Renal pelvis (tissue), 4 donors: ENCODE results near the gene DHRS2. TPM values are rescaled to one million over a fixed set of nuclear protein-coding genes. Genes with fewer than 3 reads are reported as not detected.

Experiments used
- DNase-seq: peaks from one replicate; pipeline ENCODE4 v3.0.0-alpha.2; 2013
- polyA plus RNA-seq, 3 donors: library from polyadenylated mRNA; unstranded; fragments of 120-200 nt; gene quantifications; one replicate each; pipeline ENCODE4 v1.2.1, GENCODE V29; 2013; ENCODE audit not compliant: insufficient read length in 3 of 3

The DHRS2 gene
- polyA plus RNA-seq, 3 donors, result 50.5 to 67.2 (median 62.0) TPM

- DNase-seq, result no peak
Measured at GRCh38 chr14:23645504-23645811, 9.3 kb downstream of the DHRS2 start.

- DNase-seq, result no peak
Measured at GRCh38 chr14:23645812-23646647, 9.9 kb downstream of the DHRS2 start.

- DNase-seq, result no peak
Measured at GRCh38 chr14:23646648-23647549, 10.7 kb downstream of the DHRS2 start.

GRCh38 chr14:23647619-23648018 lies 11.5 kb downstream of the DHRS2 start:
- no peak for DNase-seq

GRCh38 chr14:23648764-23649460 lies 12.7 kb downstream of the DHRS2 start:
- DNase-seq, result no peak

GRCh38 chr14:23650506-23650905 lies 14.3 kb downstream of the DHRS2 start:
- no peak for DNase-seq

GRCh38 chr14:23653051-23653450 lies 16.9 kb downstream of the DHRS2 start:
- DNase-seq, result no peak

GRCh38 chr14:23654231-23654630 lies 18.1 kb downstream of the DHRS2 start:
- DNase-seq, result no peak

GRCh38 chr14:23657959-23658470 lies 21.9 kb downstream of the DHRS2 start:
- DNase-seq, result no peak

GRCh38 chr14:23660290-23661226 lies 24.4 kb downstream of the DHRS2 start:
- no peak for DNase-seq

GRCh38 chr14:23661542-23661941 lies 25.4 kb downstream of the DHRS2 start:
- DNase-seq, result no peak

- no peak for DNase-seq
Measured at GRCh38 chr14:23663127-23663526, 27.0 kb downstream of the DHRS2 start.

GRCh38 chr14:23663711-23664110 lies 27.5 kb downstream of the DHRS2 start:
- no peak for DNase-seq

GRCh38 chr14:23664207-23664885 lies 28.2 kb downstream of the DHRS2 start:
- no peak for DNase-seq

- DNase-seq, result no peak
Measured at GRCh38 chr14:23665302-23666016, 29.3 kb downstream of the DHRS2 start.

GRCh38 chr14:23667134-23667533 lies 31.0 kb downstream of the DHRS2 start:
- no peak for DNase-seq

GRCh38 chr14:23669441-23669840 lies 33.3 kb downstream of the DHRS2 start:
- no peak for DNase-seq

- DNase-seq, result no peak
Measured at GRCh38 chr14:23670481-23670880, 34.3 kb downstream of the DHRS2 start.

- DNase-seq, result no peak
Measured at GRCh38 chr14:23672200-23672599, 36.0 kb downstream of the DHRS2 start.

GRCh38 chr14:23675337-23675736 lies 39.2 kb downstream of the DHRS2 start:
- DNase-seq, result no peak
